NCI-H226 (cell line): ENCODE data around the gene IQGAP2.

ENCODE experiments used
- DNase-seq: peaks from one replicate; pipeline ENCODE4 v3.0.0-alpha.2; 2015

Gene IQGAP2

GRCh38 chr5:76479281-76479680 is 76.2 kb downstream of the IQGAP2 start:
- DNase-seq, result no peak

DNA sequence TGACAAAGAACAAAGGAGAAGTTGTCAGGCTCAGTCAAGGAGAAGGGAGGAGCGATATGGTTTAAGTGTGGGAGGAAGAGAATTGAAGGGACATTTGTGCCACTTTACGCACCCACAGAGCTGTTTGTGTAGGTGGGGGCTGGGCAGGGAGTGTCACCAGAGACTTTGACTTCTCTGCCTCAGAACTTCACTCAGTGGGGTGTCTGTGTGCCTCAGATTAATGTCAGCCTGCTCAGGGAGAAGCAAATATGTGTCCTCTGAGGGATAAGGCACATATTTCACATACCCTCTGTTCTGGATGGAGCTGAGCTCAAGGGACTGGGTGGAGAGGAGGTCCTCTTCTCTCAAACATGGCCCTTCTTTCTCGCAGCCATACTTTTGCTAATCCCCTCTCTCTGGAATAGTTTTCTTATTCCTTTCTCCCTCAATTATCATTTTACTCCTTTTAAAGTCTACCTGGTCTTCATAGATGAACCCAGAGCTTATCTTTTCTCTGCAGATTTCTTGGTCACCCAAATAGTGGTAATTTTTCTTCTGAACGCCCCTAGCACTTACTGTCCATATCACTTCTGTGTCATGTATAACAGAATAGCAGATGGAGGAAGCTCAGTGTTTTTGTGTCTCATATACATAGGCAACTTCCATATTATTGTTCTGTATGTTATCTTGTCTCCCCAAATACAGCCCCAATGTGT is 77.0 kb downstream of the IQGAP2 start:
- DNase-seq, result no peak

GRCh38 chr5:76482984-76483383 is 79.9 kb downstream of the IQGAP2 start:
- DNase-seq, result no peak

- no peak for DNase-seq
Measured at GRCh38 chr5:76483433-76483832, 80.3 kb downstream of the IQGAP2 start.

- DNase-seq, result no peak
Measured at GRCh38 chr5:76483881-76484280, 80.8 kb downstream of the IQGAP2 start.

DNA sequence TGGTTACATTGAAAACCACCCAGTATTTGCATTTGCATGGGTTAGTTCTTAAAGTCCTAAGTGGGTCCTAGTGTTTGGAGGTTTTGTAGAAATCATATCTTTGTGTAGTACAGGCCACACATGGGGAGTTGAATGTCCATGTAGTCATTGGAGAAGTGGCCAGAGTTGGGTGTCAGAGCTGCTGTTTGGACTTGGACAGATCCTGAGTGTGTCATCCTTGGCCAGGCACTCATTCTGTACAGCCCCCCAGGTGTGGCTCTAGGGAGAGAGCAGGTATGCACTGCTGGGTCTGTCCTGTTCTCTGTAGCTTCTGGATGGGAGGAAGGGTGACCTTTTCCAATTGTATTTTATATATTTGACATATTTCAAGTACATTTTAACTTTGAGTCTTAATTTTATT is 82.4 kb downstream of the IQGAP2 start:
- no peak for DNase-seq

GRCh38 chr5:76487386-76487785 is 84.3 kb downstream of the IQGAP2 start:
- DNase-seq, result no peak

DNA sequence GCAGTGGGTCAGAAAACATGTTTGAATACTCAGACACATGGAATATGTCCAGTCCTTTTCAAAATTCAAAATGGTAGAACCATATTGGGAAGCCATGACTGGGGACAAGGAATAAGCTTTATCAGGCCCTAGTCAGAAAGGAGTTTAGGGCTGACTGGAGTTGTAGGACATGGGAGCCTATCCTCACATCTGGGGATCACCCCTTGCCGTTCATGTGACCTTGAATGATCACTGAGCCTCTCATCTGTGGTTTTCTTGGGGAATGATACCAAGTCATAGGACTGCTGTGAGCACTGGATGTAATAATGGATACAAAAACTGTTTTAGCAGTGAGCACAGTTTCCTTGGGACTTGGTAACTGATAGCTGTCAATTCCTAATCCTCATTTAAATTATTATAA is 84.7 kb downstream of the IQGAP2 start:
- DNase-seq, result no peak

GRCh38 chr5:76488969-76489368 is 85.9 kb downstream of the IQGAP2 start:
- DNase-seq, result no peak

GRCh38 chr5:76489877-76490688 is 87.0 kb downstream of the IQGAP2 start:
- no peak for DNase-seq

DNA sequence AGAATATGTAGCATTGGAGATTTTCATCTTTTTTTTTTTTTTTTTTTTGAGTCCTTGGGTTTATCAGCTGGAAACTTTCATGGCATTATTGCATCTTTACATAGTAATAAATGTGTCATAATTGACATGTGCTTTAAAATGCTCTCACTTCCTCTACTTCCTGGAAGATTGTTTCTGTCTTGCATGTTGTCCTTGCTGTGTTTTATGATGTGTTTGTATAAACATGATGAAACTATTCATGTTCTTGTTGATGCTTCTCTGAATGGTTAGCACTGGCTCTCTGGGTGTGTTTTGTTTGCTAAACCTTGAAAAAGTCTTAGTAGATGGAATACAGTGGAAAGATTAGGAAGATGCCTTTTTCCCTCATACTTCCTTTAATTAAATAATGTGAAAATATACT is 87.9 kb downstream of the IQGAP2 start:
- DNase-seq, result no peak

DNA sequence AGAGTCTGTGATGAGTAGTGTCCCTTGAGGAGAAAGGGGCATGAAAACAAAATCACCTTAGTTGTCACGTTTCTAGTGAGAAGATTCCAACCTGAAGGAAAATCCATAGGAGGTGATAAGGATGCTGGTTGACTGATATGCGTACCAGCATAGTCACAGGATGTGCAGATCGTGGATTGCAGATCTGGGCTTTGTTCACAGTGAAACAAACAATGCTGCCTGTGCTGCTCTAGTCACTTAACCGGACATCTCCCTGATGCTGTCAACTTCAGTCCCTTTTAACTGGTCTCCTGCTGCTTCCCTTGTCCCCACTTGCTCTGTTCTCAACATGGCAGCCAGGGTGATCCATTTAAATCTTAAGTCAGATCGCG is 89.7 kb downstream of the IQGAP2 start:
- no peak for DNase-seq

DNA sequence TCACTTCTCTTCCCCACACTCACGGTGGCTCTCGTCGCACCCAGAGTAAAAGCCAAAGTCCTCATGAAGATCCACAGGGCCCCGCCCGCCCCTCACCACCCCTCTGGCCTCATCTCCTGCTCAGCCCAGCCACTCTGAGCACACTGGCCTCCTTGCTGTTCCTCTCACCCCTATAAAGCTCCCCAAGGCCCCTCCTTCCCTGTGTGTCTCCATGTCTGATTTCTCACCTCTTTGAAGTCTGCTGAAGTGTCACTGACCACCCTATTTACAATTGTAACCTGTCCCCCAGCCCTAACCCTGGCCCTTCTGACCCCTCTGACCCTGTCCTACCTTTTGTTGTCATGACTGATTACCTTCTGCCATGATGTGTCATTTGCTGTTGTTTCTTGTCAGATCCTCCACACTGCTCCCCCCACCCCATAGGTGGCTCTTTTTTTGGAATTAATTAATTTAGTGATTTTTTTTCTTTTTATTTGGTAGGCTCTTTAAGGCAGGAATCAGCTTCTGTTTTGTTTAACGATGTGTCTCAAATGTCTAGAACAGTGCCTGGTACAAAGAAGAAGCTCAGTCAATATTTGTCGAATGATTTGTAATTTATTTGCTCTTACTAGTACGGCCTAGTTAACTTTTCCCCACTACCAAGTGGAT is 90.2 kb downstream of the IQGAP2 start:
- DNase-seq, result no peak

GRCh38 chr5:76494201-76494600 is 91.1 kb downstream of the IQGAP2 start:
- no peak for DNase-seq

DNA sequence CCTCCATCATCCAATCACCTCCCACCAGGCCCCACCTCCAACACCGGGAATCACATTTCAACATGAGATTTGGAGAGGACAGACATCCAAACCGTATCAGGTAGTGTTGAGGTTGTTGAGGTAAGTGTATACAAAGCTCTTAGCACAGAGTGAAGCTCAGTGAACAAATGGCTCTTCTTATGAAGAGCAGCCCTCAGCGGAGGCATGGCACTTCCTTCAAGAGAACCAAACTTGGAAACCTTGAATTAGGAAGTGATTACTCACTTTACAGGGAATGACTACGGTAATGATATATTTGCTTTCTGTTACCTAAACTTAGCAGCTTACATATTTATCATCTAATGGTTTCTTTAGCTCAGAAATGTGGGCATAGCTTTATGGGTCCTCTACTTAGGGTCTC is 92.8 kb downstream of the IQGAP2 start:
- no peak for DNase-seq

DNA sequence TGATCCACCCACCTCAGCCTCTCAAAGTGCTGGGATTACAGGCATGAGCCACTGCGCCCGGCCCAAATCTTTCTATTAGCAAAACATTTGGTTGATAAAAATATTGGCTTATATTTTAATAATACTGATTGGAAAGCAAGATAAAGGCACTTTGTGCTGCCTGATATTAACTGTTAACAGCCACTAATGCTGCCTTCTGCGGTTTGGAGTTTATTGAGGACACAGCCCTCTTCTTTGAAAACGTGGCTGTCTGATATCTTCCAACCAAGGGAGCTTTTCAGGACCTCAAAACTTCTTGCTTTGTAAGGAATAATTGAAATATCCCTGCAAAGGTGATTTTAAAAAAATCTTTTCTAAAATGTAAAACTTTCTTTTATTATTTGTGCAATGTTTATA is 94.0 kb downstream of the IQGAP2 start:
- no peak for DNase-seq

DNA sequence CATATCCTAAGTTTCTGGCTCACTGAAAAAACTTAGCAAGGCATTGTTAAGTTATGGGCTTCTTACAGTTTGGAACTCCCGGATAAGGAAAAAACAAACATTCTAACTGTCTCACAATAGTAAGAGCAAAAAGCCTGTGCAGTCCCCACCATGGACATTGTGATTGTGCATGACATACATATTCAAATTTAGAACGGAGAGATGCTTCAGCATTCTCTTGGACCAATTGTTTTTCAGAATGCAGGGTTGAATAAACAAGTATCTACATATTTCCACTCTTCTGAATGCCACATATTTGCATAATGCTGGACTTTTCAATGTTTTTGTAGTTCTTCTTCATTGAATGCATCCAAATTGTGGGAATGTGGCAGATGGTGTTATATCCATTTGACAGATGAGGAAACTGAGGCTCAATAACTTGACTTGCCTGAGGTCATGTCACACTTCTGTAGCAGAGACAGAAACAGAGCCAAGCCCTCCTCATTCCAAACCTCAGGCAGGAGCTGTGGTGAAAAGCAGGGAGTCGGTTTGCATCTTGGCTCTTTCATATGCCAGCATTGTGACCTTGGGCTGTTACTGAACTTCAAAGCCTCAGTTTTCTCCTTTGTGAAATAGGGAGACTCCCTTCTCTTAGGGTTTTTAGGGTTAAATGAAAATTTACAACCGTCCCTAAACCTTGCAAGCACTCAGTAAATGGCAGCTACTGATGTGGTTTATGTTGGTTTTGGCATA is 95.1 kb downstream of the IQGAP2 start:
- no peak for DNase-seq

DNA sequence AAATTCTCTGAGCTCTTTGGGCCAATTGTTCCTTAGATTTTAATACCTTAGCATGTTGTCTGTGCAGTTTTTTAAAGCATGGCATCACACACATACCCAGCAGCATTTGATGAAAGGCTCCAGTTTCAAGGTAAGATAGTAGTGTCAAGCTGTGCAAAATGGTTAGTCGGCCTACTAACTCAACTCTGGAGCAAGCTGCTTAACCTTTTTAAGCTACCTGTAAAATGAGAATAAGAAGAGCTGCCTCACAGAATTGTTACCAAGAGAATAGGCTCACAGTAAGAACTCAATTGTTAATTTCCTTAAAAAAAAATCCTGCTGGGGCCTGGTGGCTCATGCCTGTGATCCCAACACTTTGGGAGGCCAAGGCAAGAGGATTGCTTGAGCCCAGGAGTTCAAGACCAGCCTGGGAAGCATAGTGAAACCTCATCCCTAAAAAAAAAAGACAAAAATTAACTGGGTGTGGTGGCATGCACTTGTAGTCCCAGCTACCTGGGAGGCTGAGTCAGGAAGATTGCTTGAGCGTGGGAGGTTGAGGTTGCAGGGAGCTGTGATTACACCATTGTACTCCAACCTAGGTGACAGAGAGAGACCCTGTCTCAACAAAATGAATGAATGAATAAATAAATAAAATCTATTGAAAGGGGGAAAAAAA is 96.5 kb downstream of the IQGAP2 start:
- DNase-seq, result no peak

DNA sequence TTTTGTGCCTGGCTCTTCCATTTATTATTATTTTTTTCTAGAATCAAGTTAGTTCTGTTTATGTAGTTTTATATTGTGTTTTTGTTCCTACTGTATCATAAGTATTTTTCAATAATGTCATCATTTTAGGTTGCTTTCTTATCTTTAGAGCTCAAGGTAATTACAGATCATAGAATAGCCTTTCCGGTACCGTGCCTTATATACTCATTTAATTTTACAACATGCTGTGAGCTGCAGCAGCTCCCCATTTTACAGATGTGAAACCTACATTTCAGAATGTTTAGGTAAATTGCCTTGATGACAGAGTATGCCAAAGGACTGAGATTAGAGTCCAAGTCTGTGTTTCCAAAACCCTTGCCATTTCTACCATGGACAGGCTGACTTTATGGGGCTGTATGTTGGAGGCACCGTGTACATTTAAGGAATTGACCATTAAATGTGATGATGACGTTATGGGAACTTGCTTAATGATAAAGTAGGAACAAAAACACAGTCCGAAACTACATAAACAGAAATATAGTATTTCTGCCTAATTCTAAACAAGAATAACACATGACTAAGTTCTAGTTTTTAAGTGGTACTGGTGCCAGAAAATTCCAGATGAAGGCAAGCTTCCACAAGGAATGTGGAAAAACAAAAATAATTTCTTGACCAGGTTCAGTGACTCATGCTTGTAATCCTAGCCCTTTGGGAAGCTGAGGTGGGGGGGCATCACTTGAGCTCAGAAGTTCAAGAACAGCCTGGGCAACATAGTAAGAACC is 97.7 kb downstream of the IQGAP2 start:
- peak; percentile 22 for DNase-seq

GRCh38 chr5:76503929-76504328 is 100.8 kb downstream of the IQGAP2 start:
- DNase-seq, result no peak

GRCh38 chr5:76504901-76505564 is 101.9 kb downstream of the IQGAP2 start:
- DNase-seq, result no peak

- peak; percentile 38 for DNase-seq
Measured at GRCh38 chr5:76513476-76513875, 110.4 kb downstream of the IQGAP2 start.
